GM20431 (cell line): ENCODE measurements around the gene ECI1.

Source experiments
- in situ Hi-C: fragments of 300-500 bp; cut with MseI, MboI; formaldehyde crosslinking; loops from one replicate; pipeline ENCODE4 v1.15.0; 2020; ENCODE audit warnings: low sequenced_read_pairs; ENCODE audit not compliant: unreplicated experiment

The ECI1 gene

DNA sequence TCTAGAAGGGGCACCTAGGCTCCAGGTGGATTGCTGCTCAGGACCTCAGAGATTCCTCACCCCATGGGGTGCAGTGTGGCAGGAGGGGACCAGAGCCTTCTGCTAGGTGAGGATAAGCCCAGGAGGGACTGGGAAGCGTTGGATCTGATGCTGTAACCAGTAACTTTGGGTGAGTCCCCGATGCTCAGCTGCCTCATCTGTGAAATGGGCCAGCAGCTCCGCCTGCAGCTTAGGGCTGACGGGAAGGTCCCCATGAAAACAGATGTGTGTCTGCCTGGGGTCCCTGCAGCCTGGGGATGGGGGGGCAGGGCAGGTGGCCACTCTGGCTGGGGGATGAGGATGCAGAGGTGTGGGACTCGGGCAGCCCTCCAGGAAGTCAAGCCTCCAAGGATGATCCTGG is 52.3 kb downstream of the ECI1 start:
- in situ Hi-C loops = no loop called here

- in situ Hi-C loops = no loop called here
Measured at GRCh38 chr16:2198283-2198682, 53.1 kb downstream of the ECI1 start.

DNA sequence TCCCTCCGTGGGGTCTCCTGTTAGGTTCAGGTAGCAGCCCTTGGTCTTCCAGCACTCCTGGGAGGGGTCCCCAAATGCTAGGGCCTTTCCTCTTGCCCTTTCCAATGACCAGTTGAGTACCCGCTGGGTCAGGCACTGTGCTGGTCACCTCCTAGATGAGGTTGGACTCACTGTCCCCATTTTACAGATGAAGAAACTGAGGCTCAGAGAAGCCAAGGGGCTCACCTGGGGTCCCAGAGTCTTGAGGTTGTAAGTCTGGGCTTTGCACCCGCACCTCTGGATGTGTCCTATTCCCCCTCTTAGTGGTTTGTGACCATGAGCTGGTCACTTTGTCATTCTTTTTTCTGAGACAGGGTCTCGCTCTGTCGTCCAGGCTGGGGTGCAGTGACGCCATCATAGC is 53.6 kb downstream of the ECI1 start:
- in situ Hi-C loops = no loop called here

DNA sequence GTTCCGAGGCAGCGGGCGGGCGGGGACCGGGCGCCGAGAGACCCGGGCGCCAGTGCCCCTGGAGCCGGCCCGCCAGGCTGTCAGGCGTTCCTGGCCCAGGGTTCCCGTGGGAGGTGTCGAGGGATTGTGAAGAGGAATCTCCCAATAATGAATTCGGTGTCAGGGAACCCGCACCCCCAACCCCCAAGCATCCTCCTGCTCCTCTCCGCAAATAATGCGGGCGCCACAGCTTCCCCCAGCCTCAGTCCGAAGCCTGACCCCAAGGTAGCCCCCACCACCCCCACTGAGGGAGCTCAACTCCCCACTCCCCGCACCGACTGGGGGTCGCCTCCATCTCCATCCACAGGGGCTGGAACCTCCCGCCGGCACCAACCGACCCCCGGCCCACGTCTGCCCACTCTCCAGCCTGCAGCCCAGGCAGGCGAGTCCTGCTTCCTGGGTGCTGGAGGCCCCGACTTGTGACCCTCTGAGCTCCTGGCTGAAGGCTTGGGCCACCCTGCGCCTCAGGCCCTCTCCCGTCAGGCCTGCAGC is 54.3 kb downstream of the ECI1 start:
- in situ Hi-C loops = no loop called here

GRCh38 chr16:2196162-2196980 is 55.0 kb downstream of the ECI1 start, which contains the start of gene CASKIN1:
CASKIN1 (minus strand) TSS chr16:2196605; CDS start chr16:2196432, 173 bp downstream.
- in situ Hi-C loops = no loop called here

DNA sequence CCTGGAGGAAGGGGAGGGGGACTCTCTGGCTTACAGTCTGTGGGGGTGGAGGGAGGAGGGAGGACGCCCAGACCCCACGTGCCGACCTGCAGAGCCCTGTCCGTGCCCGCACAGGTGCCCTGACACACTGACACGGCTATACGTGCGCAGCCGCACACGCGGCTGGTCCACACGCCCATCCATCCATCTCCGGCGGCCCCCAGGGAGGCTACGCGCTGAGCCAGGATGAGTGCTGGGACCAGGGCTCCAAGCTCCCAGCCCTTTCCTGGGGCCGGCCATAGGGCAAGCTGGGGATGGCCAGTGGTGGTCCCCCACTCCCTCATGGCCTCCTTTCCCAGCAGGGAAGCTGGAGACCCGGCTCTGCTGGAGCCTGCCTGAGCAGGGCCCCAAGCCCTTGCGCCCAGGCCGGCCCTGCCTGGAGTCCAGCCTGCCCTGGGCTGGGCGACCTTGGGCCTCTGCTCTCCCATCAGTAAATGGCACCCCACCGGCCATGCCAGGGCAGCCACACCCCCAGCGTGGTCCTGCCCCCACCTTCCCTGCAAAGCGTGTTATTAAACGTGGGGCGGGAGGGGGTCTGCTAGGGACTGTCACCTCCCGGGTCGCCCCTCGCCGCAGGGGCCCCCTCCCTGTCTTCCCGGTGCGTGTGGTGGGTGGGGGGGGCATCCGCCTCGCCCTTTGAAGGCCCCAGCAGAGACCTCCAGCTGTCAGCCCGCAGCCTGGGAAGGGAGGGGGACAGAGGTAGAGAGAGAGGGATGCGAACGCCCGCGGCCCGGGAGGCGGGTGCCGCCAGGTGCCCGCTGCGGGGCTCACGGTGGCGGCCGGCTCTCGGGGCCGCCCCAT is 55.8 kb downstream of the ECI1 start:
- in situ Hi-C loops = no loop called here

GRCh38 chr16:2194852-2195321 is 56.5 kb downstream of the ECI1 start:
- in situ Hi-C loops = no loop called here

GRCh38 chr16:2194166-2194834 is 57.1 kb downstream of the ECI1 start:
- in situ Hi-C loops = no loop called here

DNA sequence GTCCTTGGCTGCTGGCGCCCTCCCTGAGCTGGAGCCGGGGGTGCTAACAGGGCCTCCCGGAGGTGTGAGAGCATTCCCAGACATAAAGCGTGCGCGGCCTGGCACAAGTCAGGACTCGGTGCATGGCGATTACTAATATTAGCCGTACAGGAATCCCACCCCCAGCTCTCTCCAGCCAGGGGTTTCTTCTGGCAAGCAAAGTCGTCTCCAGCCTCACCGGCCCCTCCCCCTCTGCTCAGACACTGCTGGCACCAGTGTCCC is 60.0 kb downstream of the ECI1 start:
- in situ Hi-C loops = no loop called here

DNA sequence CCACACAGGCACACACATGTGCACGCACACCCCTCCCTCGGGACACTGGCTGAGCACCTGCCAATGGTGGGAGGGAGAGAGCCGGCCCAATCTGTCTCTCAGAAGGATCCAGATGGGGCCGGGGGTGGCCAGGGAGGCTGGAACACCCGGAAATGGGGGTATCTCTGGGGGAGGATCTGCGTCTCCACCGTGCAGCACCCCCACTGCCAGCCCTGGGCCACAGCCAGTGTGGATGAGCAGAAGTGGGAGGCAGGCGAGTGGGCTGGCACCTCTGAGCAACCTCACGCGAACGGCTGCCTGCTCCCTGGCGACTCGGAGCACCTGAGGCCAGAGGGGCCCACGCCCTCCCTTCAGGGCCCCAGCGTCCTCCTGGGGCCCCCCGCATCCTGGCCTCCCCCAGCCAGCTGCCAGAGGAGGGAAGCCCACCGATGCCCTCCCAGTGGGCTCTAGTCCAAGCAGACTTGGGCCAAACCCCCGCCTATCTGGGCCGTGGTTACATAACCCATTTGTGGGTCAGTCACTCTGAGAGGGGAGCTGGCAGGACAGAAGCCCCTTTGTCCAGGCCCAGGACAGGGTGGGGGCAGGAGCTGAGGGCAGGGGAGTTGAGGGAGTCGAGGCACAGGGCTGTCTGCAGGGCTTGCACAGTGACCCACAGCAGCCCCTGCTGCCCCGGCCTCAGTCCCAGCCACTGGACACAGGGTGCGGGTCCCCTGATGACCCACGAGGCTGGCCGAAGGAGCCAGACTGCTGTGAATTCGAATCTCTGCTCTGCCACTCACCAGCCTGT is 60.5 kb downstream of the ECI1 start:
- in situ Hi-C loops = no loop called here

GRCh38 chr16:2190002-2190658 is 61.3 kb downstream of the ECI1 start:
- in situ Hi-C loops = no loop called here
